SH-SY5Y (cell line): Measurements from ENCODE around the gene SCAPER.

ENCODE experiments used
- GATA2 ChIP-seq: IDR thresholded peaks from 2 replicates; pipeline ENCODE4 v1.6.1; 2011; ENCODE audit warnings: mild to moderate bottlenecking, low read depth, low read length
- GATA3 ChIP-seq: IDR thresholded peaks from 2 replicates; pipeline ENCODE4 v1.6.1; 2011; ENCODE audit warnings: low read depth, mild to moderate bottlenecking, low read length, moderate library complexity

The SCAPER gene

GRCh38 chr15:76588811-76589747 lies 316.1 kb downstream of the SCAPER start:
- TF ChIP-seq GATA3 (no peak), GATA2 (no peak)

- TF ChIP-seq GATA3, result no peak
- no peak for TF ChIP-seq GATA2
Observed at GRCh38 chr15:76585576-76585897, 319.6 kb downstream of the SCAPER start.

GRCh38 chr15:76584868-76585575 lies 320.1 kb downstream of the SCAPER start:
- TF ChIP-seq GATA2, result no peak

- TF ChIP-seq GATA2, result no peak
- TF ChIP-seq GATA3, result no peak
Observed at GRCh38 chr15:76582550-76582949, 322.6 kb downstream of the SCAPER start.

GRCh38 chr15:76577879-76578512 lies 327.1 kb downstream of the SCAPER start:
- TF ChIP-seq GATA2 (no peak), GATA3 (no peak)

- TF ChIP-seq GATA3 (no peak), GATA2 (no peak)
Observed at GRCh38 chr15:76576523-76577279, 328.4 kb downstream of the SCAPER start.

- TF ChIP-seq GATA2 (no peak), GATA3 (no peak)
Observed at GRCh38 chr15:76575679-76576078, 329.5 kb downstream of the SCAPER start.

GRCh38 chr15:76575274-76575673 lies 329.9 kb downstream of the SCAPER start:
- no peak for TF ChIP-seq GATA3

- TF ChIP-seq GATA2 (no peak), GATA3 (no peak)
Observed at GRCh38 chr15:76572983-76573314, 332.2 kb downstream of the SCAPER start.

- no peak for TF ChIP-seq GATA2
- no peak for TF ChIP-seq GATA3
Observed at GRCh38 chr15:76566276-76566675, 338.9 kb downstream of the SCAPER start.

GRCh38 chr15:76565366-76565765 lies 339.8 kb downstream of the SCAPER start:
- no peak for TF ChIP-seq GATA3
- no peak for TF ChIP-seq GATA2

GRCh38 chr15:76555247-76555646 lies 349.9 kb downstream of the SCAPER start:
- TF ChIP-seq GATA2, result no peak
- no peak for TF ChIP-seq GATA3

- no peak for TF ChIP-seq GATA3
Observed at GRCh38 chr15:76553564-76553963, 351.6 kb downstream of the SCAPER start.

GRCh38 chr15:76553102-76553501 lies 352.0 kb downstream of the SCAPER start:
- TF ChIP-seq GATA3 (no peak), GATA2 (no peak)

- TF ChIP-seq GATA2 (no peak), GATA3 (no peak)
Observed at GRCh38 chr15:76546805-76547204, 358.3 kb downstream of the SCAPER start.
